GM23338 (cell line): ENCODE measurements around the gene FOXN4. TPM values are rescaled to one million over a fixed set of nuclear protein-coding genes. Genes with fewer than 3 reads are reported as not detected.

Experiments
- ATAC-seq: fragments of 200-7000 bp; cut with Tn5 transposase; 3 replicates; pipeline ENCODE4 v1.9.1; 2020
- DNase-seq: peaks from one replicate; pipeline ENCODE4 v3.0.0-alpha.2; 2015; ENCODE audit warnings: low spot score
- H2AFZ ChIP-seq: fragments of 200-600 bp; sonication (generic); 2 replicates; pipeline ENCODE4 v1.8.0; 2016; ENCODE audit warnings: antibody characterized with exemption, mild to moderate bottlenecking, moderate library complexity
- H3F3A ChIP-seq: fragments of 200-600 bp; sonication (generic); replicated peaks from 2 replicates; pipeline ENCODE4 v1.8.0; 2017; ENCODE audit warnings: antibody characterized with exemption, mixed run types, low read depth
- H3K27ac ChIP-seq: fragments of 200-600 bp; sonication (generic); 2 replicates; pipeline ENCODE4 v1.6.1; 2016; ENCODE audit warnings: low read depth
- H3K27me3 ChIP-seq: fragments of 200-600 bp; sonication (generic); 2 replicates; pipeline ENCODE4 v1.8.0; 2016; ENCODE audit warnings: mild to moderate bottlenecking, mixed run types, moderate library complexity; ENCODE audit not compliant: insufficient read depth
- H3K36me3 ChIP-seq: fragments of 200-600 bp; sonication (generic); 2 replicates; pipeline ENCODE4 v1.8.0; 2016; ENCODE audit warnings: mild to moderate bottlenecking; ENCODE audit not compliant: insufficient read depth
- H3K4me1 ChIP-seq: fragments of 200-600 bp; sonication (generic); 2 replicates; pipeline ENCODE4 v1.8.0; 2016; ENCODE audit warnings: mild to moderate bottlenecking, moderate library complexity; ENCODE audit not compliant: insufficient read depth
- H3K4me2 ChIP-seq: fragments of 200-600 bp; sonication (generic); 2 replicates; pipeline ENCODE4 v1.7.1; 2017; ENCODE audit warnings: mixed run types
- H3K4me3 ChIP-seq: fragments of 200-600 bp; sonication (generic); 2 replicates; pipeline ENCODE4 v1.6.1; 2016; ENCODE audit warnings: mixed run types
- H3K79me2 ChIP-seq: fragments of 200-600 bp; sonication (generic); replicated peaks from 2 replicates; pipeline ENCODE4 v1.8.0; 2017; ENCODE audit warnings: mild to moderate bottlenecking; ENCODE audit not compliant: insufficient read depth
- H3K9me2 ChIP-seq: fragments of 200-600 bp; sonication (generic); 2 replicates; pipeline ENCODE4 v1.8.0; 2017; ENCODE audit not compliant: insufficient read depth
- H4K20me1 ChIP-seq: fragments of 200-600 bp; sonication (generic); replicated peaks from 2 replicates; pipeline ENCODE4 v1.8.0; 2017; ENCODE audit warnings: mild to moderate bottlenecking; ENCODE audit not compliant: insufficient read depth
- H3K27ac Mint-ChIP-seq: 2 replicates; pipeline ENCODE4 v1.8.0; 2020; ENCODE audit warnings: inconsistent platforms, mild to moderate bottlenecking, moderate library complexity, mixed read lengths
- H3K27me3 Mint-ChIP-seq: 3 replicates; pipeline ENCODE4 v1.8.0; 2022; ENCODE audit warnings: low read depth, mild to moderate bottlenecking, moderate library complexity, mixed read lengths, inconsistent platforms; ENCODE audit not compliant: insufficient read depth, poor library complexity
- H3K36me3 Mint-ChIP-seq: 3 replicates; pipeline ENCODE4 v1.8.0; 2021; ENCODE audit warnings: low read depth, mild to moderate bottlenecking, inconsistent platforms, moderate library complexity, mixed read lengths
- H3K4me1 Mint-ChIP-seq: 3 replicates; pipeline ENCODE4 v1.8.0; 2020; ENCODE audit warnings: mild to moderate bottlenecking, inconsistent platforms, mixed read lengths
- H3K4me3 Mint-ChIP-seq: 3 replicates; pipeline ENCODE4 v1.8.0; 2021; ENCODE audit warnings: moderate library complexity, mild to moderate bottlenecking, inconsistent platforms, mixed read lengths
- H3K9me3 Mint-ChIP-seq: 3 replicates; pipeline ENCODE4 v1.8.0; 2020; ENCODE audit warnings: moderate library complexity, mild to moderate bottlenecking, inconsistent platforms, mixed read lengths
- CREB1 ChIP-seq: fragments of 250-450 bp; sonication (Bioruptor Pico); IDR thresholded peaks from 2 replicates; pipeline ENCODE4 v1.5.0; 2020; ENCODE audit warnings: low read depth, mild to moderate bottlenecking, moderate library complexity
- CTCF ChIP-seq, 2 experiments: fragments of 200-600 bp in 1 of 2; sonication (generic) in 1 of 2; conservative IDR thresholded peaks; 2 replicates each; pipeline versions ENCODE4 v1.5.1 to v1.6.1; 2016 to 2017; ENCODE audit warnings: antibody characterized with exemption in 2 of 2, low read depth in 2 of 2, mild to moderate bottlenecking in 2 of 2, moderate library complexity in 1 of 2
- EZH2 ChIP-seq: fragments of 200-600 bp; sonication (generic); IDR thresholded peaks from one replicate; pipeline ENCODE4 v1.8.0; 2017; ENCODE audit warnings: antibody characterized with exemption, mild to moderate bottlenecking, low read depth; ENCODE audit not compliant: unreplicated experiment
- EZH2phosphoT487 ChIP-seq: fragments of 200-600 bp; sonication (generic); IDR thresholded peaks from one replicate; pipeline ENCODE4 v1.8.1; 2018; ENCODE audit warnings: antibody characterized with exemption; ENCODE audit not compliant: unreplicated experiment
- REST ChIP-seq: IDR thresholded peaks from one replicate; pipeline ENCODE4 v1.6.1; 2018; ENCODE audit warnings: antibody characterized with exemption; ENCODE audit not compliant: unreplicated experiment
- STAT1 ChIP-seq: IDR thresholded peaks from one replicate; pipeline ENCODE4 v1.6.1; 2016; ENCODE audit warnings: antibody characterized with exemption; ENCODE audit not compliant: unreplicated experiment
- ZNF114 ChIP-seq: fragments of 250-450 bp; sonication (Bioruptor Pico); IDR thresholded peaks from 2 replicates; pipeline ENCODE4 v1.5.0; 2020; ENCODE audit warnings: mild to moderate bottlenecking, moderate library complexity
- ZNF462 ChIP-seq: fragments of 250-450 bp; sonication (Bioruptor Pico); IDR thresholded peaks from 2 replicates; pipeline ENCODE4 v1.5.0; 2020; ENCODE audit warnings: mild to moderate bottlenecking, moderate library complexity
- polyA plus RNA-seq: library from polyadenylated mRNA; unstranded; fragments of >200 nt; fragmentation: Nextera tagmentation; extraction: Ambion mirVana; gene quantifications from 2 replicates; pipeline ENCODE4 v1.2.1, GENCODE V29; 2016
- total RNA-seq: library from RNA; depleted of rRNA; stranded (reverse); fragments of >200 nt; shearing (Covaris generic); gene quantifications from 2 replicates; pipeline ENCODE4 v1.2.3, GENCODE V29; 2014

FOXN4 gene
- total and polyA plus RNA-seq, 2 experiments from 2014 or later: 0.35 to 0.47 TPM

GRCh38 chr12:109286652-109287051 lies 22.4 kb downstream of the FOXN4 start:
- TF ChIP-seq STAT1 (no peak), ZNF462 (CRISPR knock-in tag) (no peak), EZH2phosphoT487 (no peak), CREB1 (CRISPR knock-in tag) (no peak)
- no peak for ATAC-seq
- H3K9me3 Mint-ChIP-seq: no peaks in the 10 kb centered on the region

GRCh38 chr12:109286252-109286651 lies 22.8 kb downstream of the FOXN4 start:
- Histone ChIP-seq H3K4me2 (no peak overlapping the region), H3K9me2 (no peaks in the 10 kb centered on the region), H3K4me1 (no peaks in the 10 kb centered on the region), H2AFZ (no peak overlapping the region), H3F3A (no peaks in the 10 kb centered on the region), H3K79me2 (no peaks in the 10 kb centered on the region), H3K36me3 (no peaks in the 10 kb centered on the region), H3K4me3 (no peak overlapping the region), H4K20me1 (no peaks in the 10 kb centered on the region), H3K27me3 (no peaks in the 10 kb centered on the region), H3K27ac (no peak overlapping the region)
- no peak overlapping the region for H3K4me3 Mint-ChIP-seq
- H3K27ac Mint-ChIP-seq: no peak overlapping the region
- peaks cover 8% of the 10 kb centered on the region for H3K4me1 Mint-ChIP-seq
- ATAC-seq: no peak
- H3K36me3 Mint-ChIP-seq: no peaks in the 10 kb centered on the region; the same call in 2 of the 3 replicates
- no peaks in the 10 kb centered on the region for H3K9me3 Mint-ChIP-seq
- DNase-seq: no peak
- peaks cover 5% of the 10 kb centered on the region for H3K27me3 Mint-ChIP-seq
- TF ChIP-seq CREB1 (CRISPR knock-in tag) (no peak), REST (no peak), EZH2 (no peak), CTCF (conservative IDR thresholded peaks at IDR 0.05; ENCODE audit: low read depth in 2 of 2) (no peak), STAT1 (no peak), ZNF114 (CRISPR knock-in tag) (no peak)

More at GRCh38 chr12:109286652-109287051, 22.4 kb downstream of the FOXN4 start:
- no peaks in the 10 kb centered on the region for H4K20me1 ChIP-seq
- H3K79me2 ChIP-seq: no peaks in the 10 kb centered on the region
- no peak overlapping the region for H3K4me3 Mint-ChIP-seq
- H3K4me1 Mint-ChIP-seq: peaks cover 11% of the 10 kb centered on the region
- H3K27me3 Mint-ChIP-seq: peaks cover 4% of the 10 kb centered on the region
- H3K27ac ChIP-seq: no peak overlapping the region
- no peaks in the 10 kb centered on the region for H3K27me3 ChIP-seq
- H3F3A ChIP-seq: no peaks in the 10 kb centered on the region
- H3K27ac Mint-ChIP-seq: no peak overlapping the region
- H2AFZ ChIP-seq: no peak overlapping the region
- H3K4me2 ChIP-seq: no peak overlapping the region
- H3K4me1 ChIP-seq: no peaks in the 10 kb centered on the region
- no peaks in the 10 kb centered on the region for H3K9me2 ChIP-seq
- no peaks in the 10 kb centered on the region for H3K36me3 ChIP-seq
- DNase-seq: no peak
- no peaks in the 10 kb centered on the region; the same call in 2 of the 3 replicates for H3K36me3 Mint-ChIP-seq
- H3K4me3 ChIP-seq: no peak overlapping the region
